GM10248 (cell line): ENCODE results near the gene NAGK.

Experiments
- CTCF ChIA-PET: fragments of 300-600 bp; sonication (Branson Sonifier 250); formaldehyde crosslinking; extraction: SDS; loops from one replicate; lab custom pipeline; 2021; ENCODE audit warnings: antibody characterized with exemption; lab: Yijun Ruan, JAX
- POLR2A ChIA-PET: fragments of 350-650 bp; sonication (Branson Sonifier 250); formaldehyde crosslinking; extraction: SDS; loops from one replicate; lab custom pipeline; 2020; ENCODE audit warnings: antibody characterized with exemption; lab: Yijun Ruan, JAX
- DNase-seq: peaks from one replicate; pipeline ENCODE4 v3.0.0; 2012; ENCODE audit errors: extremely low spot score
- CTCF ChIP-seq: IDR thresholded peaks from 2 replicates; pipeline ENCODE4 v1.5.1; 2012; ENCODE audit warnings: mild to moderate bottlenecking, low read depth; ENCODE audit errors: extremely low read depth, missing control alignments, control extremely low read depth

NAGK gene

GRCh38 chr2:71113843-71114242, 45.4 kb downstream of the NAGK start:
- ChIA-PET CTCF (interaction anchor here (1.7 to 3.3 kb wide), 3 partner anchors 10 to 14 kb away, joined by 5 to 24 read pairs (median 8); no protein-coding TSS in a partner anchor), POLR2A (no interaction called here)
- TF ChIP-seq CTCF: no peak
- DNase-seq: no peak

- no peak for TF ChIP-seq CTCF
- no peak for DNase-seq
- POLR2A ChIA-PET: no interaction called here
- CTCF ChIA-PET: interaction anchor here (0.6 to 1.8 kb wide), 2 partner anchors 10 to 16 kb away, joined by 3 to 7 read pairs; no protein-coding TSS in a partner anchor
These were observed 48.6 kb downstream of the NAGK start for GRCh38 chr2:71117063-71117462.

GRCh38 chr2:71120195-71120594, 51.7 kb downstream of the NAGK start:
- DNase-seq: no peak
- CTCF ChIA-PET: interaction anchor here (0.9 to 4.6 kb wide), 2 partner anchors 10 to 20 kb away, joined by 3 to 26 read pairs; no protein-coding TSS in a partner anchor
- POLR2A ChIA-PET: no interaction called here
- TF ChIP-seq CTCF: no peak

- TF ChIP-seq CTCF: no peak
- no peak for DNase-seq
- POLR2A ChIA-PET: interaction anchor here (0.5 kb wide), 1 partner anchor 17 kb away, joined by 4 read pairs; no protein-coding TSS in a partner anchor
- CTCF ChIA-PET: interaction anchor here (1.2 to 4.6 kb wide), 4 partner anchors 11 to 50 kb away, joined by 3 to 26 read pairs (median 4); no protein-coding TSS in a partner anchor
These were observed 53.0 kb downstream of the NAGK start for GRCh38 chr2:71121479-71121878.

- ChIA-PET CTCF (interaction anchor here (1.2 to 4.6 kb wide), 3 partner anchors 22 to 51 kb away, joined by 3 to 26 read pairs (median 4); no protein-coding TSS in a partner anchor), POLR2A (no interaction called here)
- no peak for TF ChIP-seq CTCF
- DNase-seq: no peak
These were observed 54.2 kb downstream of the NAGK start for GRCh38 chr2:71122387-71123298.

GRCh38 chr2:71125506-71126294, 57.3 kb downstream of the NAGK start:
- ChIA-PET CTCF (interaction anchor here (0.7 to 1.2 kb wide), 4 partner anchors 25 to 120 kb away, joined by 3 read pairs; no protein-coding TSS in a partner anchor), POLR2A (no interaction called here)
- DNase-seq: no peak
- TF ChIP-seq CTCF: no peak
